ENCODE data around the gene WIZ. TPM values are rescaled to one million over a fixed set of nuclear protein-coding genes. Genes with fewer than 3 reads are reported as not detected.

The WIZ gene
- total and polyA plus RNA-seq, 10 of the 15 experiments (the other 5 are each of a cell fraction or from before 2014, with no cell fraction given) = 0.10 to 26.7 (median 2.7) TPM

- TF ChIP-seq SKIL (IDR thresholded peaks at IDR 0.05; ENCODE audit: low read depth, poor library complexity, severe bottlenecking) (no peak), WRNIP1 (IDR thresholded peaks at IDR 0.05; ENCODE audit: borderline replicate concordance, low read depth, low read length) (no peak), MEF2A (IDR thresholded peaks at IDR 0.05; ENCODE audit: insufficient read depth, low read depth, low read length) (no peak), PBX3 (IDR thresholded peaks at IDR 0.05; ENCODE audit: insufficient replicate concordance, low read depth, low read length) (no peak), CBFB (IDR thresholded peaks at IDR 0.05; ENCODE audit: low read depth) (no peak), RBBP5 (conservative IDR thresholded peaks at IDR 0.05) (no peak), CTCF (IDR thresholded peaks at IDR 0.05 in 2 of 3, conservative IDR thresholded peaks at IDR 0.05 in 1 of 3; ENCODE audit: control insufficient read depth in 2 of 3, extremely low read depth in 1 of 3, insufficient read depth in 1 of 3, low read depth in 3 of 3, low read length in 3 of 3) (no peak)
Measured at GRCh38 chr19:15433519-15434069, 16.2 kb downstream of the WIZ start (continued).
